Neural progenitor cell (in vitro differentiated cells): ENCODE results near the gene NEK4.

Source experiments
- EZH2 ChIP-seq: fragments of 200-600 bp; sonication (generic); IDR thresholded peaks from 2 replicates; pipeline ENCODE4 v1.6.1; 2017; ENCODE audit warnings: antibody characterized with exemption, mild to moderate bottlenecking, moderate library complexity
- TF ChIP-seq, protein P1 (sequence below): fragments of 200-600 bp; sonication (generic); IDR thresholded peaks from 2 replicates; pipeline ENCODE4 v1.5.1; 2017; ENCODE audit warnings: antibody characterized with exemption, mild to moderate bottlenecking

DNA sequence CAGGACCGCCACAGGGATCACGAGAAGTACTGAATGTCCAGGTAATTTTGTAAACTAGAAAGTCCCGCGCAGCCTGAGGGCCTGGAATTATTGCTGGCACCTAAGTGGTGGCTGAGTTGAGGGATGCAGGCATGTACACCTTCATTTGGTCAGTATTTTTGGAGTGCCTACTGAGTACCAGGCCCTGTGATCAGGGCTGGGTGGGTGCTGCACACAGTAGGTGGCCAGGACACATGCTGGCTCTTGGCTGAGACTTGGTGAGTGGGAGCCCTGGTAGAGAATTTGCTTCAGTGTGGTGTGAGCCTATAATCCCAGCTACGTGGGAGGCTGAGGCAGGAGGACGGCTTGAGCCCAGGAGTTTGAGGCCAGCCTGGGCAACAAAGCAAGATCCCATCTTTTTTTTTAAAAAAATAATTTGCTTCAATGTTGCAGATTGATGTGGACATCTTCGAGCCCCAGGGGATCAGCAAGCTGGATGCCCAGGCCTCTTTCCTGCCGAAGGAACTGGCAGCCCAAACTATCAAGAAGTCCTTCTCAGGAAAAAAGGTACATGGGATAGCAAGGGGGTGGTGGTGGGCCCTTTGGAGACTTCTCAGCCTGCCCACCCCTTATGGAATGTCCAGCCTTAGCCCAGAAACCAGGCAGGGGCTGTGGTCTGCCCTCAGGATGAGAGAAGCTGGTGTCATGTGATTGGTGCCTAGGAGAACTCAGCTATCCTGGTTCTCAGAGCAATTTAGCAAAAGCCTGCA is 9.3 kb upstream of the NEK4 start:
- no peak for TF ChIP-seq EZH2
- TF ChIP-seq, protein P1, sequence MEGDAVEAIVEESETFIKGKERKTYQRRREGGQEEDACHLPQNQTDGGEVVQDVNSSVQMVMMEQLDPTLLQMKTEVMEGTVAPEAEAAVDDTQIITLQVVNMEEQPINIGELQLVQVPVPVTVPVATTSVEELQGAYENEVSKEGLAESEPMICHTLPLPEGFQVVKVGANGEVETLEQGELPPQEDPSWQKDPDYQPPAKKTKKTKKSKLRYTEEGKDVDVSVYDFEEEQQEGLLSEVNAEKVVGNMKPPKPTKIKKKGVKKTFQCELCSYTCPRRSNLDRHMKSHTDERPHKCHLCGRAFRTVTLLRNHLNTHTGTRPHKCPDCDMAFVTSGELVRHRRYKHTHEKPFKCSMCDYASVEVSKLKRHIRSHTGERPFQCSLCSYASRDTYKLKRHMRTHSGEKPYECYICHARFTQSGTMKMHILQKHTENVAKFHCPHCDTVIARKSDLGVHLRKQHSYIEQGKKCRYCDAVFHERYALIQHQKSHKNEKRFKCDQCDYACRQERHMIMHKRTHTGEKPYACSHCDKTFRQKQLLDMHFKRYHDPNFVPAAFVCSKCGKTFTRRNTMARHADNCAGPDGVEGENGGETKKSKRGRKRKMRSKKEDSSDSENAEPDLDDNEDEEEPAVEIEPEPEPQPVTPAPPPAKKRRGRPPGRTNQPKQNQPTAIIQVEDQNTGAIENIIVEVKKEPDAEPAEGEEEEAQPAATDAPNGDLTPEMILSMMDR = no peak
